CD4-positive, alpha-beta T cell (primary cell): ENCODE measurements around the gene SDK1. TPM values are rescaled to one million over a fixed set of nuclear protein-coding genes. Genes with fewer than 3 reads are reported as not detected.

Experiments
- ATAC-seq: fragments of 200-7000 bp; cut with Tn5 transposase; one replicate; pipeline ENCODE4 v1.10.0; 2022; ENCODE audit warnings: mild to moderate bottlenecking; ENCODE audit not compliant: poor library complexity
- CTCF ChIA-PET: fragments of 350-600 bp; sonication (Branson Sonifier 250); formaldehyde crosslinking; loops from one replicate; lab custom pipeline; 2021; ENCODE audit warnings: antibody characterized with exemption, inconsistent platforms; lab: Charles Lee
- POLR2A ChIA-PET: fragments of 350-600 bp; sonication (Branson Sonifier 250); formaldehyde crosslinking; loops from one replicate; lab custom pipeline; 2021; ENCODE audit warnings: antibody characterized with exemption, inconsistent platforms; lab: Charles Lee
- DNase-seq, 14 experiments: peaks; one replicate each; pipeline ENCODE4 v3.0.0-alpha.2; 2013 to 2020; ENCODE audit warnings: mixed read lengths in 2 of 14
- H3K27ac ChIP-seq, 2 donors: one replicate each; pipeline versions ENCODE4 v1.5.1 to v1.7.0; 2013; ENCODE audit warnings: low read length in 2 of 2, low read depth in 1 of 2, mild to moderate bottlenecking in 1 of 2
- H3K27me3 ChIP-seq, 2 experiments: 1 replicate in 1 of 2; 2 replicates in 1 of 2; pipeline versions ENCODE4 v1.6.1 to v1.7.0; 2013; ENCODE audit warnings: low read length in 2 of 2, control low read depth in 1 of 2, mild to moderate bottlenecking in 1 of 2, moderate library complexity in 1 of 2; ENCODE audit not compliant: insufficient read depth in 2 of 2, control insufficient read depth in 1 of 2
- H3K36me3 ChIP-seq: one replicate; pipeline ENCODE4 v1.6.1; 2013; ENCODE audit warnings: low read length, control low read depth; ENCODE audit not compliant: insufficient read depth
- H3K4me1 ChIP-seq: one replicate; pipeline ENCODE4 v1.6.1; 2013; ENCODE audit warnings: low read length, control low read depth; ENCODE audit not compliant: insufficient read depth
- H3K4me3 ChIP-seq: one replicate; pipeline ENCODE4 v1.5.1; 2013; ENCODE audit warnings: mild to moderate bottlenecking, low read length, moderate library complexity
- H3K9me3 ChIP-seq, 2 experiments: 1 replicate in 1 of 2; 2 replicates in 1 of 2; pipeline versions ENCODE4 v1.6.1 to v1.7.0; 2013; ENCODE audit warnings: low read length in 2 of 2, mild to moderate bottlenecking in 2 of 2, control low read depth in 1 of 2, moderate library complexity in 1 of 2; ENCODE audit not compliant: control insufficient read depth in 1 of 2, insufficient read depth in 1 of 2
- H3K27ac Mint-ChIP-seq: one replicate; pipeline ENCODE4 v1.8.0; 2020; ENCODE audit warnings: mixed read lengths
- H3K27me3 Mint-ChIP-seq: one replicate; pipeline ENCODE4 v1.8.0; 2021; ENCODE audit warnings: mixed read lengths
- H3K36me3 Mint-ChIP-seq: one replicate; pipeline ENCODE4 v1.8.0; 2021; ENCODE audit warnings: low read depth, mixed read lengths
- H3K4me1 Mint-ChIP-seq: one replicate; pipeline ENCODE4 v1.8.0; 2021; ENCODE audit warnings: low read depth, mixed read lengths
- H3K4me3 Mint-ChIP-seq: one replicate; pipeline ENCODE4 v1.8.0; 2020; ENCODE audit warnings: mild to moderate bottlenecking, mixed read lengths
- H3K9me3 Mint-ChIP-seq: one replicate; pipeline ENCODE4 v1.8.0; 2020; ENCODE audit warnings: mixed read lengths
- CTCF ChIP-seq: fragments of 200-600 bp; IDR thresholded peaks from one replicate; pipeline ENCODE4 v1.8.0; 2022; ENCODE audit warnings: antibody characterized with exemption, mild to moderate bottlenecking
- intact Hi-C, 2 experiments: fragments of 100-400 bp; cut with DNase I in 1 of 2; cut with micrococcal nuclease in 1 of 2; formaldehyde crosslinking; loops; one replicate each; pipeline versions ENCODE4 v1.15.1 to v1.9.0; 2023 to 2025; cut with DNase I, micrococcal nuclease
- total RNA-seq, 174 experiments: library from RNA in 2 of 174; stranded (reverse) in 2 of 174; gene quantifications; one replicate each; pipeline ENCODE4 v1.2.3 and lab custom pipeline; 2021 to 2026

Gene SDK1
- total RNA-seq, 2 experiments from 2014 or later, result 1.1 to 1.3 TPM

- no peaks in the 10 kb centered on the region for H3K9me3 ChIP-seq
- no peak overlapping the region for H3K27ac Mint-ChIP-seq
- no peak overlapping the region for H3K27ac ChIP-seq
- H3K4me1 ChIP-seq, result no peaks in the 10 kb centered on the region
- no peaks in the 10 kb centered on the region for H3K9me3 Mint-ChIP-seq
- CTCF ChIA-PET, result no interaction called here
- ATAC-seq, result no peak
- DNase-seq, result no peak
- no peaks in the 10 kb centered on the region for H3K27me3 Mint-ChIP-seq
- H3K4me1 Mint-ChIP-seq, result no peaks in the 10 kb centered on the region
- H3K4me3 Mint-ChIP-seq, result no peak overlapping the region
- H3K27me3 ChIP-seq, result no peaks in the 10 kb centered on the region
- intact Hi-C loops, result no loop called here
- POLR2A ChIA-PET, result no interaction called here
- H3K36me3 ChIP-seq, result no peaks in the 10 kb centered on the region
- no peak for TF ChIP-seq CTCF
- no peak overlapping the region for H3K4me3 ChIP-seq
- H3K36me3 Mint-ChIP-seq, result no peaks in the 10 kb centered on the region
Observed at GRCh38 chr7:4159154-4159501, 858.1 kb downstream of the SDK1 start.

DNA sequence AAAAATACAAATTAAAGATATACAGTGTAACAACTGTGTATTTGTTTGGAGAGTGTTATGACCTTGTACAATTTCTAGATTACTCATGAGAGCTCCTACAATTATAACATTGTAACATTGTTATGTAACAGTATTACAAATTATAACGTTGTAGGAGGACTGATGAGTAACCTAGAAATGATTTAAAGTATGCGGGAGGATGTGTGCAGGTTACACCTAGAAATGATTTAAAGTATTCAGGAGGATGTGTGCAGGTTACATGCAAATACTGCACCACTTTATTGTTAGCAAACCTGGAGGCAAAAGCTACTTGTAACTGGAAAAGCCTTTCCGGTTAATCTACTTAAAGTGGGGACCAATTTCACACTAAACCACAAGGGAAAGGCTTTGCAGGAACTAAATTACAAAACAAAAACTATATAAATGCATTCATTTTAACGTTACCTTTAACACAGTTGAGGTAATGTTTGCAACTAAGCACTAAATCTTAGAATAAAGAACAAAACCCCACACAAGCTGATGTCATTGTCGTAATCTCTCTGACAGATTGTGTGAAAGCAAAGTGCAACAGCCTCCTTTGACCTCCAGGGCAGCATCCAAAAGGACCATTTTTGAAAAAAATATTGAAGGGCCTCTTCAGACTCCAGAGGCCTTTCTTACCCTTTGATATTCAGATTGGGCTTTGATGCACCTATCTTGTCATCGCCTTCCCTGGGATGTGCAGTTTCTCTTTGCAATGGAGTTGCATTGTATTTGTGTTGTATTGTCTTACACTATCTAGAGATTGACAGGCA is 858.9 kb downstream of the SDK1 start:
- Mint-ChIP-seq H3K9me3 (no peaks in the 10 kb centered on the region), H3K27ac (no peak overlapping the region), H3K27me3 (no peaks in the 10 kb centered on the region), H3K4me3 (no peak overlapping the region), H3K4me1 (no peaks in the 10 kb centered on the region), H3K36me3 (no peaks in the 10 kb centered on the region)
- Histone ChIP-seq H3K27ac (no peak overlapping the region), H3K4me1 (no peaks in the 10 kb centered on the region), H3K27me3 (no peaks in the 10 kb centered on the region), H3K36me3 (no peaks in the 10 kb centered on the region), H3K9me3 (no peaks in the 10 kb centered on the region), H3K4me3 (no peak overlapping the region)
- ChIA-PET POLR2A (no interaction called here), CTCF (no interaction called here)
- intact Hi-C loops, result no loop called here
- DNase-seq, result no peak
- TF ChIP-seq CTCF, result no peak
- ATAC-seq, result no peak

GRCh38 chr7:4162884-4163564 is 862.0 kb downstream of the SDK1 start:
- ATAC-seq, result no peak
- CTCF ChIA-PET, result no interaction called here
- DNase-seq, result no peak
- Mint-ChIP-seq H3K4me1 (no peaks in the 10 kb centered on the region), H3K27ac (no peak overlapping the region), H3K4me3 (no peak overlapping the region), H3K9me3 (no peaks in the 10 kb centered on the region), H3K36me3 (no peaks in the 10 kb centered on the region), H3K27me3 (no peaks in the 10 kb centered on the region)
- Histone ChIP-seq H3K27me3 (no peaks in the 10 kb centered on the region), H3K27ac (no peak overlapping the region), H3K36me3 (no peaks in the 10 kb centered on the region), H3K4me1 (no peaks in the 10 kb centered on the region), H3K9me3 (no peaks in the 10 kb centered on the region), H3K4me3 (no peak overlapping the region)
- POLR2A ChIA-PET, result no interaction called here
- TF ChIP-seq CTCF, result no peak
- intact Hi-C loops, result no loop called here
